GM12801 (cell line): Measurements from ENCODE around the gene GPR183.

ENCODE experiments used
- TF ChIP-seq, protein P1 (sequence below): IDR thresholded peaks from one replicate; pipeline ENCODE4 v1.5.1; 2011; ENCODE audit warnings: control low read depth; ENCODE audit not compliant: insufficient read length; ENCODE audit errors: extremely low read depth

GPR183 gene

DNA sequence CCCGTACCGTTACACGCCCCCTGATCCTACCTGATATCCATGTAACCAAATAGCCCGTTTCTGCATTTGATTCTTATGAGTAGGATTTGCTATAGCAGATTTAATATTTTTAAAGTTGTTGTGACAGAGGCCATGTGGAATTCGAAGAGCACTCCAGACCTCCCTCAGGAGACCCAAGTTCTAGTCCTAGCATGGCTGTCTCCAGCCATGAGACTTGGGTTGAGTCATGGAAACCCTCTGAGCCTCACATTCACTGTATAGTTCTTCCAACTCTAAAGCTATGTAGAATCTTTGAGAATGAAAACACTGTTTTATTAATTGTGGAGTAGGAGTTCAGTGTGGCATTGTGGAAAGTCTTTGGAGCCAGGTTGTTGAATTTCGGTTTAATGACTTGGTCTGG, 8.0 kb upstream of the GPR183 start:
- TF ChIP-seq, protein P1, sequence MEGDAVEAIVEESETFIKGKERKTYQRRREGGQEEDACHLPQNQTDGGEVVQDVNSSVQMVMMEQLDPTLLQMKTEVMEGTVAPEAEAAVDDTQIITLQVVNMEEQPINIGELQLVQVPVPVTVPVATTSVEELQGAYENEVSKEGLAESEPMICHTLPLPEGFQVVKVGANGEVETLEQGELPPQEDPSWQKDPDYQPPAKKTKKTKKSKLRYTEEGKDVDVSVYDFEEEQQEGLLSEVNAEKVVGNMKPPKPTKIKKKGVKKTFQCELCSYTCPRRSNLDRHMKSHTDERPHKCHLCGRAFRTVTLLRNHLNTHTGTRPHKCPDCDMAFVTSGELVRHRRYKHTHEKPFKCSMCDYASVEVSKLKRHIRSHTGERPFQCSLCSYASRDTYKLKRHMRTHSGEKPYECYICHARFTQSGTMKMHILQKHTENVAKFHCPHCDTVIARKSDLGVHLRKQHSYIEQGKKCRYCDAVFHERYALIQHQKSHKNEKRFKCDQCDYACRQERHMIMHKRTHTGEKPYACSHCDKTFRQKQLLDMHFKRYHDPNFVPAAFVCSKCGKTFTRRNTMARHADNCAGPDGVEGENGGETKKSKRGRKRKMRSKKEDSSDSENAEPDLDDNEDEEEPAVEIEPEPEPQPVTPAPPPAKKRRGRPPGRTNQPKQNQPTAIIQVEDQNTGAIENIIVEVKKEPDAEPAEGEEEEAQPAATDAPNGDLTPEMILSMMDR, result no peak

DNA sequence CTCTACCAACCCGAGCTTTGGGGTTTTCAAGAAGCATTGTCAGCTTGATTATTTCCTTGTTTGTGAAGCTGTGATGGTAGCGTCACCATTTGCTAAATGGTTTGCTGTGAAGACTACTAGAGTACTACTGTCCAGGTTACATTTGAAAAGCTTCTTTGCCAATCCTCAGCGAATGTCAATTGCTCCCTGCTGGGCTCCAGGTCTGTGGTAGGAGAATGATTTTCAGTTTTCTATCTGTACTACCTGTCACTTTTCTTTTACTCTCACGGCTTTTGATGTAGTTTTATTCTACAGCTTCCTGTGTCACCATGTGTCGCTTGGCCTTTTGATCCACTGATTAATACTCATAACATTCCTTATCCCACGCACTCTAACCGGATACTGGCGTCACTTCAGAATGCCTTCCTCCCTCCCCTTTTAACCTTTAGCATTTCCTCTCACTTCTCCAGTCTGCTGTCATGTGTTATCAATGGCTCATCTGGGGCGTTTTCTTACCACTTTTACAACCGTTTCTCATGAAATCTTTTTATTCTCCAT, 7.5 kb upstream of the GPR183 start:
- TF ChIP-seq, protein P1, result no peak

DNA sequence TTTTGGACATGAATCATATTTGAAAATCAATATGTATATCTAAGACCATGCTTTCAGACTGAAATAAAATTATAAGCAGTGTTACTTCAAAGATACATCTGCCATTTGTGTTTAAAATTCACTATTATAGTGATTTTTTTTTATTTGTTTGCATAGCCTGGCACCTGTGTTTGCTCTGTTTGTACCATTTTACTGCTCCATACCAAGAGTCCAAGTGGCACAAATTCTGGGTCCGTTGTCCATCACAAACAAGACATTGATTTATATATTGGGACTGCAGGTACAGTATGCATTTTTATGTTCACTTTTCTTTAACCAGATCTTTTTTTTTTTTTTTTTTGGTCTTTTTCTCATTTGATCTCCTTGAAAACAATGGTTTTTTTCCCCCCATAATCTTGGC, 6.7 kb upstream of the GPR183 start:
- TF ChIP-seq, protein P1, result no peak

DNA sequence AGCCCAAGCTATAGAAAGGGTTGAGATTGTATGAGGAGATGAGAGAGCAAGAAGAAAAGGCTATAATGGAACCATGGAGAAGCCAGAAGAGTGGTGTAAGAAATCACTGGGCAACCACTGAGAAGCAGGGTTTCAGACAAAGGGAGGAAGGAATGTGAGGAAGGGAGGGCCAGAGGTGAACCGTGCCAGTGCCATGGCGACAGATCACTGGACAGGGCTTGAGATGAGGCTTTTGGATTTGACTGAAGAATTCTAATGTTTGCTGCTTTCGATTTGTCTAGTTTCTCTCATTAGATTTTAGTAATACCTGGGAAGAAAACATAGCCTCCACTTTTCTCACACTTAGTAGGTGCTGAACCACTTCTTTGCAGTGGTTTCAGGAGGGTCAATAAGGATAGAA, 6.3 kb upstream of the GPR183 start:
- TF ChIP-seq, protein P1, result no peak

DNA sequence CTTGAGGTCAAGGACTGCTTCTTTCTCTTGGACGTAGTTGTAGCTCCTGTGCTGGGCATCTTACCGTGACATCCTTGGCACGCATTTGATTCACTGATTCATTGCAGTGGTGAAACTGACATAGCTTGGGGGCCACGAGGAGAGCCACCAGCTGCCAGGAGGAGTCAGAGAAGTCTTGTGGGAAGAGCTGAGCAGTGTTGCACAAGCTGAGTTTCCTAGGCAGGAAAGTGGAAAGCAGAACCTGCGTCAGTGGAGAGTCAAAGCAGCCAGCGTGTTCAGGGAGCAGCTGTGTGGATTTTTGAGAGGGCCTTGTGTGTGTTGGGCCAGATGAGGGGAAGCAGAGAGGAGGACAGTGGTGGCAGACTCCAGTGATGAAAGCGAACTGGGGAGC, 5.3 kb upstream of the GPR183 start:
- TF ChIP-seq, protein P1, result no peak

DNA sequence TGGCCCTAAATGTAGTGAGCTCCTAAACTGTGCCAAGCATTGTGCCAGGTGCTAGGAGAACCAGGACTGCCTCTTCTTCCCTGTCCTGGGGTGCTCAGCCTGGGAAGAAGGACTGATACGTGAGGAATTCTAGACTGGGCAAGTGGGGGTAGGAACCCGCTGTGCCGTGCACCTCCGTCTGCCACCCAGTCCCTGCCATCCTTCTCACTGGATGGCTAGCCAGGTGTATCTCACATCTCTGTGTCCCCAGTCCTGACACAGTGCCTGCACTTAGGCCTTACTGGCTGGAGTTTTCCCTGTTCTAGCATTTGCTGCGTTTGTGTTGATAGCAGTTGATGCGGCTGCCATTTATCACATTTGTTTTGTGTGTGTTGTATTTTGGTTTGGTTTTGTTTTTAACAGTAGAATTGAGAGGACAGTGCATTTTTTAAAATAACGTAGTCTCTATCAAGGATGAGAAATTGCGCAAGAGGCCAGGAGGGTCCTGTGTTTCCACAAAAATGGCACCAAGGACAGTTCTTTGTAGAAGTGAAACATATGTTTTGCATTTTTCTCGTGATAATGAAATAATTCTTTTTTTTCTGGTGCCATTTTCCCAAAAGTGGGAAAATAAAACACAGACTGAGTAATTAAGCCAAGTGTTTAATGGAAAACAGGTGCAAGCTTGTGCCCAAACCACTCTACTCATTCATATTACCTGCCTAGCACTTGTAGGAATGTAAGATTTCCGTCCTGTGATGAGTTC, 4.7 kb upstream of the GPR183 start:
- TF ChIP-seq, protein P1, result no peak

DNA sequence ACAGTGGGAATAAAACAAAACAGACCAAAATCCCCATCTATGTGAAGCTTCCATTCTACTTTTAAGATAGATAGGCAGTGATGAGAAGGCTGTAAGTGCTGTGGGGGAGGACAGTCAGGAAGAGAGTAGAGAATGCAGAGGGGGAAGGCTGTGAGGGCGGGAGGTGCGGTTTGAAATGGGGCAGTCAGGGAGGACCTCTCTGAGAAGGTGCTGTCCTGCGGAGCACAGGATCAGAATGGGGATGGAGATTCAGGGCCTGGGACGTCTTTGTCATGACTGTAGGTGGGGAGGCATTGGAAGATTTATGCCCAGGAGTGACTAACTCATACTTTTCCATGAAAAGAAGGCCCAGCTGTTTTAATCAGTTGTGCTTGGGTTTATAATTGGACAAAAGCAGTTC, 3.9 kb upstream of the GPR183 start:
- TF ChIP-seq, protein P1, result no peak
